Neural crest cell (in vitro differentiated cells): Measurements from ENCODE around the gene LPGAT1. TPM values are rescaled to one million over a fixed set of nuclear protein-coding genes. Genes with fewer than 3 reads are reported as not detected.
"Not testable (repeated sequence)": the region's sequence is repeated elsewhere in the genome, so short reads cannot be mapped to it uniquely, and the experiment has no call there.

Experiments used
- DNase-seq: peaks from one replicate; pipeline ENCODE4 v3.0.0; 2021; ENCODE audit warnings: low read depth, mixed read lengths, low spot score
- H3K27ac Mint-ChIP-seq: one replicate; pipeline ENCODE4 v1.8.0; 2021; ENCODE audit warnings: mild to moderate bottlenecking, mixed read lengths; ENCODE audit not compliant: unreplicated experiment
- H3K27me3 Mint-ChIP-seq: 2 replicates; pipeline ENCODE4 v1.8.0; 2021; ENCODE audit warnings: low read depth, mild to moderate bottlenecking, mixed read lengths
- H3K36me3 Mint-ChIP-seq: 2 replicates; pipeline ENCODE4 v1.8.0; 2021; ENCODE audit warnings: low read depth, mild to moderate bottlenecking, mixed read lengths
- H3K4me1 Mint-ChIP-seq: 2 replicates; pipeline ENCODE4 v1.8.0; 2021; ENCODE audit warnings: mixed read lengths
- H3K4me3 Mint-ChIP-seq: one replicate; pipeline ENCODE4 v1.8.0; 2021; ENCODE audit warnings: mild to moderate bottlenecking, mixed read lengths
- H3K9me3 Mint-ChIP-seq: 2 replicates; pipeline ENCODE4 v1.8.0; 2021; ENCODE audit warnings: mixed read lengths
- total RNA-seq: library from RNA; stranded (reverse); gene quantifications from 2 replicates; pipeline ENCODE4 v1.2.1, GENCODE V29; 2021
- TF ChIP-seq, protein P1 (sequence below): fragments of 200-600 bp; sonication (generic); conservative IDR thresholded peaks from 2 replicates; pipeline ENCODE4 v1.5.0; 2021; ENCODE audit warnings: antibody characterized with exemption, mild to moderate bottlenecking

LPGAT1 gene
- total RNA-seq, 1 donor from 2014 or later = 30.3 TPM

- Mint-ChIP-seq H3K4me1 (peaks cover 12% of the 10 kb centered on the region), H3K27me3 (peaks cover 20% of the 10 kb centered on the region), H3K4me3 (no peak overlapping the region), H3K9me3 (no peaks in the 10 kb centered on the region), H3K36me3 (no peaks in the 10 kb centered on the region), H3K27ac (no peak overlapping the region)
- no peak for DNase-seq
- TF ChIP-seq, protein P1, sequence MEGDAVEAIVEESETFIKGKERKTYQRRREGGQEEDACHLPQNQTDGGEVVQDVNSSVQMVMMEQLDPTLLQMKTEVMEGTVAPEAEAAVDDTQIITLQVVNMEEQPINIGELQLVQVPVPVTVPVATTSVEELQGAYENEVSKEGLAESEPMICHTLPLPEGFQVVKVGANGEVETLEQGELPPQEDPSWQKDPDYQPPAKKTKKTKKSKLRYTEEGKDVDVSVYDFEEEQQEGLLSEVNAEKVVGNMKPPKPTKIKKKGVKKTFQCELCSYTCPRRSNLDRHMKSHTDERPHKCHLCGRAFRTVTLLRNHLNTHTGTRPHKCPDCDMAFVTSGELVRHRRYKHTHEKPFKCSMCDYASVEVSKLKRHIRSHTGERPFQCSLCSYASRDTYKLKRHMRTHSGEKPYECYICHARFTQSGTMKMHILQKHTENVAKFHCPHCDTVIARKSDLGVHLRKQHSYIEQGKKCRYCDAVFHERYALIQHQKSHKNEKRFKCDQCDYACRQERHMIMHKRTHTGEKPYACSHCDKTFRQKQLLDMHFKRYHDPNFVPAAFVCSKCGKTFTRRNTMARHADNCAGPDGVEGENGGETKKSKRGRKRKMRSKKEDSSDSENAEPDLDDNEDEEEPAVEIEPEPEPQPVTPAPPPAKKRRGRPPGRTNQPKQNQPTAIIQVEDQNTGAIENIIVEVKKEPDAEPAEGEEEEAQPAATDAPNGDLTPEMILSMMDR = no peak
These were observed 104.0 kb downstream of the LPGAT1 start for GRCh38 chr1:211726467-211726995.

GRCh38 chr1:211724687-211725196 is 105.8 kb downstream of the LPGAT1 start:
- Mint-ChIP-seq H3K9me3 (peaks cover 3% of the 10 kb centered on the region), H3K4me1 (peaks cover 12% of the 10 kb centered on the region), H3K4me3 (no peak overlapping the region), H3K27me3 (peaks cover 25% of the 10 kb centered on the region), H3K36me3 (no peaks in the 10 kb centered on the region), H3K27ac (no peak overlapping the region)
- TF ChIP-seq, protein P1 = no peak
- DNase-seq = no peak

DNA sequence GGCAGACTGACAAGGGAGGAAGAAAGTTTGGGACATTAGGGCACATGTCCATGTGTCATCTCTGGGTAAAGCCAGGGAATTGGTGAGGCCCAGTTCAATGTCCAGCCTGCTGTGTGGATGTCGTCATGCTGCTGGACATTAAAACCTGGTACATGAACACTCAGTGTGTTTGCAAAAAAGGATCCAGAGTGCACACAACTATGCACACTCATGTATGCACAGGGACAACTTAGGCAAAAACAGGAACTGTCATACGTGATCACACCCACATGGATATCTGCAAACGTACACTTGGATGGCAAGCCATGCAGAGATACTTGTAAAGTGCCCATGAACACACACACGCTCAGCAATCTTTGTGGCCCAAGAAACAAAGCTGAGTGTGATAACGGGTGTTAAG is 107.3 kb downstream of the LPGAT1 start:
- no peak overlapping the region for H3K27ac Mint-ChIP-seq
- H3K4me3 Mint-ChIP-seq = no peak overlapping the region
- H3K36me3 Mint-ChIP-seq = no peaks in the 10 kb centered on the region
- DNase-seq = no peak
- H3K27me3 Mint-ChIP-seq = peaks cover 22% of the 10 kb centered on the region
- TF ChIP-seq, protein P1 = no peak
- H3K9me3 Mint-ChIP-seq = peaks cover 3% of the 10 kb centered on the region
- peaks cover 12% of the 10 kb centered on the region for H3K4me1 Mint-ChIP-seq

GRCh38 chr1:211722277-211723175 is 108.0 kb downstream of the LPGAT1 start:
- no peak overlapping the region for H3K4me3 Mint-ChIP-seq
- peaks cover 10% of the 10 kb centered on the region for H3K4me1 Mint-ChIP-seq
- H3K27ac Mint-ChIP-seq = no peak overlapping the region

DNA sequence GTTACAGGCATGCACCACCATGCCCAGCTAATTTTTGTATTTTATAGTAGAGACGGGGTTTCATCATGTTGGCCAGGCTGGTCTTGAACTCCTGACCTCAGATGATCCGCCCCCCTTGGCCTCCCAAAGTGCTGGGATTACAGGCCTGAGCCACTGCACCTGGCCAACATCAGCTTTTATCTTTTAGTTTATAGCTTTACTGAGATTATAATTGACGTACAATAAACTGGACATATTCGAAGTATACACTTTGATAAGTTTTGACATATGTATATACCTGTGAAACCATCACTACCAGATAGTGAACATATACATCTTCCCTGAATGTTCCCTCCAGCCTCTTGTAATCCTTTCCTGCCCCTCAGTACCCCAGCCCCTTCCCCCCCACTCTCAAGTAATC is 114.0 kb downstream of the LPGAT1 start:
- H3K27me3 Mint-ChIP-seq, H3K27ac Mint-ChIP-seq, H3K9me3 Mint-ChIP-seq, H3K36me3 Mint-ChIP-seq, H3K4me1 Mint-ChIP-seq, DNase-seq, H3K4me3 Mint-ChIP-seq: not testable (repeated sequence)

More at GRCh38 chr1:211722277-211723175, 108.0 kb downstream of the LPGAT1 start:
- Mint-ChIP-seq H3K9me3 (peaks cover 3% of the 10 kb centered on the region), H3K36me3 (no peaks in the 10 kb centered on the region), H3K27me3 (peaks cover 21% of the 10 kb centered on the region)
- no peak for DNase-seq
- TF ChIP-seq, protein P1 = no peak

- no peaks in the 10 kb centered on the region for H3K9me3 Mint-ChIP-seq
These were observed 114.6 kb downstream of the LPGAT1 start for GRCh38 chr1:211715971-211716370.

More at GRCh38 chr1:211715971-211716370, 114.6 kb downstream of the LPGAT1 start:
- H3K27me3 Mint-ChIP-seq = no peaks in the 10 kb centered on the region
- no peak for DNase-seq
- H3K4me1 Mint-ChIP-seq = no peaks in the 10 kb centered on the region
- H3K4me3 Mint-ChIP-seq = no peak overlapping the region
- H3K27ac Mint-ChIP-seq = no peak overlapping the region
- TF ChIP-seq, protein P1 = no peak
- H3K36me3 Mint-ChIP-seq = no peaks in the 10 kb centered on the region
